GM21529 (cell line): Measurements from ENCODE around the gene CSF2RB.

Experiments
- ATAC-seq: cut with Tn5 transposase; IDR thresholded peaks from one replicate; pipeline ENCODE4 v1.9.1; 2021; ENCODE audit not compliant: unreplicated experiment

Gene CSF2RB

DNA sequence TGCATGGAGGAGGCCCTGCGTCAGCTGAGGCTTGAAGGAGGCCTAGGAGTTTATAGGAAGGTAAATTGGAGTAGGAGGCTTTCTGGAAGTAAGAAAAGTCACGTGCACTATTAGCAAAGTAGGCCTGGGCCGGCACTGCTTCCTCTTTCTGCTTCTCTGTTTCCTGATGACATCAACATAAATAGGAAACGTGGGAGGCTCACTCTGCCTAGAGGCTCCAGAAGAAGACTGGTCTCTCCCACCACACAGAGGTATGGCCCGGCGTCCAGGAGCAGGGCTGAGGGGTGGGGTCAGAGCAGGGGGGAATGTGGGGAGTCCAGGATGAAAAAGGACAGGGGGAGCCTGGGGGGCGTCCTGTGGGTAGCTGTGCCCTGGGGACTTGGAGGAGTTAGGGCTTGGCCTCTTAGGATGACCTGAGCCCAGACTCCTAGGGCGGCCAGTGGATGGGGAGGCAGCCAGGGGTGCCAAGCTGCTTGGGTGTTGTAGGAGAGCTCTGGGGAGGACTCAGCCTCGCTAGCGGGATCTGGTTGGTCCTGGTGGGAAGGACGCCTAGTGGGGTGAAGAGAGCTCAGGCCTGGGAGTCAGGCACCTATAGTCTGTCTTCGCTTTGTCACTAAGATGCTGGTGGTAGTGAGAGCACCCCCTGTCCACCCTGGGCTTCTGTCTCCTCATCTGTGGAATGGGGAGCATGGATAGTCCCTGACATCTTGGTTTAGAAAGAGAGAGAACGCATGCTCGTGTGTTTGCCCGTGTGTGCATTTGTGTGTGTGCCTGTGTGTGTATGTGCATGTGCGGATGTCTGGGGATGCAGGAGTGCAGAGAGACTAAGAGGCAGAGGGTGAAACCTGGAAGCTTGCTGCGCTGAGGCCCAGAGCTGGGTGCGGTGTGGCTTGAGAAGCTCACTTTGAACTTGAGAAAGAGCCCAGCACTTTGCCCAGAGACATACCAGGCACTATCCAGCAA lies at the start of gene CSF2RB:
CSF2RB (plus strand) TSS at position 202 of the 963 bp plus-strand sequence. CDS start 8,580 bp downstream, outside the sequence.
- no peak for ATAC-seq

DNA sequence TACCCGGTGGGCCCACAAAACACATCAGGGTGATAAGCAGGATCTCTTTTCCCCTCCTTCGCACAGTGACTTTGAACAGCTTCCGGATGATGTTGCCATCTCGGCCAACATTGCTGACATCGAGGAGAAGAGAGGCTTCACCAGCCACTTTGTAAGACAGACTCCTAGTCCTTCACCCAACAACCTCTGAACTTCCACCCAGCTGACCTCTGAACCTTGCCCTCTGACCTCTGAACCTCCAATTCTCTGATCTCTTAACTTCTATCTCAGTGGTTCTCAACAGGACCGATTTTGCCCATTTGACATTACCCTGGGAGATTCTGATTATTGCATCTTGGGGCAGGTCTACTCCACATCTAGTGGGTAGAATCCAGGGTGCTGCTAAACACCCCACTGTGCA lies 49.4 kb upstream of the CSF2RB start:
- no peak for ATAC-seq

DNA sequence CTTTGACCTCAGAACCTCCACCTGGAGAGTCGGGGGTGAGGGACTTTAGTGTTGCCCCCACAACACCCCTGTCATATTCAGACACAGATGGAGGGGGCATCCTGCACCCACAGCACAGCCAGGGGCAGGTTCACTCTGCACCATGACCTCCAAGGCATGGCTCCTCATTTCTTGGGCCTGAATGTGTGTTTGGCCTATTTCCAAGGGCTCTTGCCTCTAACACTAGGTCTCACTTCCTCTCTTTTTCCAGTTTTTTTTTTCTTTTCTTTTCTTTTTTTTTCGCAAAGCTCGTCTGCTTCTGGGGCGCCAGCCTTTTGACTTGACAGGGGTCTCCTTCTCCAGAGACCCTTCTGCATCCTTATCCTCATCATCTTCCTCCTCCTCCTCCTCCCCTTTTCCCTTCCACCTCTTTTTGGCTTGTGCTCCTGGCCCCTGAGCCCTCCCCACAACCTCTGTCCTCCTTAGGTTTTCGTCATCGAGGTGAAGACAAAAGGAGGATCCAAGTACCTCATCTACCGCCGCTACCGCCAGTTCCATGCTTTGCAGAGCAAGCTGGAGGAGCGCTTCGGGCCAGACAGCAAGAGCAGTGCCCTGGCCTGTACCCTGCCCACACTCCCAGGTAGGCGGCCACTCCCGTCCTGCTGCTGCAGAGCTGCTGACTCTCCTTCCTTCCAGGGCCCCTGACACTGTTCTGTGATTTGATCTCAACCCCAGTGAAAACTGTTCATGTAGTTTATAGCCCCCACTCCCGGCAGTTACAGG lies 48.8 kb upstream of the CSF2RB start:
- no peak for ATAC-seq

DNA sequence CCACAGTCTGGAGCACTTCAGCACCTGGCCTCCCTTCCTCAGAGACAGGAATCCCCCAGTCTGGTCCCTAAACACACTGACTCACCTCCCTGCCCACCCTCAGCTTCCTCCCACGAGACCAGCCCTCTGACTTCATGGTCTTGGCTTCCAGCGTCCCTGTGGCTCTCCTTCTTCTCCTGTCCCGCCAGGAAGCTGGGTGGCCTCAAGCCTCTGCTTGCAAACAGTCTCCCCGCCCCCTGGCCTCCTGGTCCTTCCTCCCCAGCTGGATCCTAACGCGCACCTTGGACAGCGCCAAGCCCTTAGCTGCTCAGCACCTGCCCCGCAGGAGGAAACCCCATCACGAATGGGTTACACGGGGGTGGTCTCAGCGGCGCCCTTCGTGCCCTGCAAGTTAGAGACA lies 48.1 kb upstream of the CSF2RB start:
- ATAC-seq: no peak

DNA sequence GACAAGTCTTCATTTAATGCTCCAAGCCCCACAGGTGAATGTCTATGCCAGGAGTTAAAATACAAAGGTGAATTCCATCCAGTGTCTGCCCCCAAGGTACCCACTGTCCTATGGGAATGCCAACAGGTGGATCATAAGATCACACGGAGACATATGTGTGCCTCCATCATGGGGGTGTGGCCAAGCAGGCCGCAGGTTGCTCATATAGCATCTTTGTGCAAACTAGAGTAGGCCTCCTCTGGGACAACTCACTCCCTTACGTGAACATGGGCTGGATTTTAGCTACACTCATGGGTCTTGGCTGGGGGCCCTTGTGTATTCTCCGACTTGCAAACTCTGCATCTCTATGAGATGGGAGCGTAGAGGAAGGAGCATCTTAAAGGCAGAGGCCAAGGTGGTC lies 45.7 kb upstream of the CSF2RB start:
- ATAC-seq: no peak

DNA sequence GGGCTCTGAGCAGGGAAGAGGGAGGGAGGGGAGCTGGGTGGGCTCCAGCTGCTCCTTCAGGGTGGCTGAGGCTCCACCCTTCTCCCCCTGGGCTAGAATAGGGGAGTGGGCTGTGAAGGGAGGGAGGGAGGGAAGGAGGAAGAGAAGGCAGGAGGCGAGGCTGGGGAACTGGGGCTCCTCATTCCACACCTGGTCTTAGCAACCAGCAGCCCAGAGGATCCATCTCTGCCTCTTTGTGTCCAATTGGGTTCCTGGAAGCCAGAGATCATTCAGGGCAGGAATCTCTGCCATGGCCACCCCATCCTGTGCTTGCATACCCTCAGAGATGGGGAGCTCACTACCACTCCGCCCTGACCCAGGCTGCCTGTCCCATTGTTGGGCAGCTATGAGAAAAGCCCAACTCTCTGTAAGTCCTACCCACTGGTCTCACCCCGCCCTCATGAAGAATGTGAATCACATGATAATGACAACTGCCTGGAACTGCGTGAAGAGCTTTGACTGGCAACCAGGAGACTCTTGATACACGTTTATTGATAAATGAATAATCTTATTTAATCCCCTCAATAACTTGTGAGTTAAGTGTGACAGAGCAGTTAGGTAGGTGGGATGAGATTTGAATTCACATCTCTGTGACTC lies 44.8 kb upstream of the CSF2RB start:
- ATAC-seq: no peak

DNA sequence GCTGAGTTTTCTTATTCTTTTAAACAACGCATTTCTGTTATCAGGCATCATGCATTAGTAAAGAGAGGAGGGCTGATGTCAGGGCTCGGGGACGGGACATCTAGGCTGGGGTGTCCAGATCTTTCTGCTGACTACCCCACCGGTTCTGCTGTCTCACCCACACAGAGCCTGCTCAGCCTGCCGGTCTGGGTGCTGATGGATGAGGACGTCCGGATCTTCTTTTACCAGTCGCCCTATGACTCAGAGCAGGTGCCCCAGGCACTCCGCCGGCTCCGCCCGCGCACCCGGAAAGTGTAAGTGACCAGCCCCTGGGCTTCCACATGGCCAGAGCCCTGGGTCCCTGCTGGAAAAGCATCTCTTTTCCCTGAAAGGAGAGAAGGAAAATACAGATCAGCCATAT lies 43.2 kb upstream of the CSF2RB start:
- ATAC-seq: no peak

DNA sequence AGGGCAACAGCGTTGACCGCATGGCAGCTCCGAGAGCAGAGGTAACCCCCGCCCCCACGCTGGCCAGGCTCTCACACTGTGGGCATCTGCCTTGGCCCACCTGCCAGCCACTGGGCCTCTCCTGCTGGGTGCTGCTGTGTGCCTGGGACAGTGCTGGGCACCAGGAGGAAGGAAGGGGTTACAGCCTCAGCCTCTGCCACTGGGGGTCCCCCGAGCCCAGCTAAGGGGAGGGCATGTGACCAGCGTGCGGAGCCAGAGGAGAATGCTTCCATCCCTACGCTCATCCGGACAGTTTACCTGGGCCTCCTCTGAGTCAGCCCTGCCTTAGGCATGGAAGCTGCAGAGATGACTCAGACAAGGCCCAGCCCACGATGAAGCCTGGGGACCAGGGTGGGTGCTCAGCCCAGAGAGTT lies 41.8 kb upstream of the CSF2RB start:
- no peak for ATAC-seq

DNA sequence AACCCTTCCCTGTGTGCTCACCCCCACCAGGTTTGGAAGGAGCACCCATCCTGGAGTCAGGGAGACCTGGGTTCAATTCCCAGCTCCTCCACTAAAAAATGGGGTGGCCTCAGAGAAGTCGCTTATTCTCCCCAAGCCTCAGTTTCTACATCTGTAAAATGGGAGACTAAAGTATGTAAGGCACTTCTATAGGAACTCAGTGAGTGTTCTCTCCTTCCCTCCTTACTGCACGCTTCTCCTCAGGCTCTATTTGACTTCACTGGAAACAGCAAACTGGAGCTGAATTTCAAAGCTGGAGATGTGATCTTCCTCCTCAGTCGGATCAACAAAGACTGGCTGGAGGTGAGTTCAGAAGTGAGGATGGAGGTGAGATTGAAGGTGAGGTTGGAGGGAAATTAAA lies 41.3 kb upstream of the CSF2RB start:
- ATAC-seq: no peak

DNA sequence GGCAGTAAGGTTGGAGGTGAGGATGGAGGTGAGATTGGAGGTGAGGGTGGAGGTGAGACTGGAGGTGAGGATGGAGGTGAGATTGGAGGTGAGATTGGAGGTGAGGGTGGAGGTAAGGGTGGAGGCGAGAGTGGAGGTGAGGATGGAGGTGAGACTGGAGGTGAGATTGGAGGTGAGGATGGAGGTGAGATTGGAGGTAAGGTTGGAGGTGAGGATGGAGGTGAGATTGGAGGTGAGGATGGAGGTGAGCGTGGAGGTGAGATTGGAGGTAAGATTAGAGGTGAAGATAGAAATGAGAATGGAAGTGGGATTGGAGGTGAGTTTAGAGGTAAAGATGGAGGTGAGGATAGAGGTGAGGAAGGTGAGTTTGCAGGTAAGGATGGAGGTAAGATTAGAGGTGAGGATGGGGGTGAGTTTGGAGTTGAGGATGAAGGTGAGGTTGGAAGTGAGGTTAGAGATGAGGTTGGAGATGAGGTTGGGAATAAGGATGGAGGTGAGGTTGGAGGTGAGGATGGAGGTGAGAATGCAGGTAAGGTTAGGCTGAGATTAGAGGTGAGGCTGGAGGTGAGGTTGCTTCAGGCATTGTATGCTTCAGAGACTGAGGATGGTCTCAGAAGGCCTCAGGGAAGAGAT lies 40.4 kb upstream of the CSF2RB start:
- ATAC-seq: no peak

DNA sequence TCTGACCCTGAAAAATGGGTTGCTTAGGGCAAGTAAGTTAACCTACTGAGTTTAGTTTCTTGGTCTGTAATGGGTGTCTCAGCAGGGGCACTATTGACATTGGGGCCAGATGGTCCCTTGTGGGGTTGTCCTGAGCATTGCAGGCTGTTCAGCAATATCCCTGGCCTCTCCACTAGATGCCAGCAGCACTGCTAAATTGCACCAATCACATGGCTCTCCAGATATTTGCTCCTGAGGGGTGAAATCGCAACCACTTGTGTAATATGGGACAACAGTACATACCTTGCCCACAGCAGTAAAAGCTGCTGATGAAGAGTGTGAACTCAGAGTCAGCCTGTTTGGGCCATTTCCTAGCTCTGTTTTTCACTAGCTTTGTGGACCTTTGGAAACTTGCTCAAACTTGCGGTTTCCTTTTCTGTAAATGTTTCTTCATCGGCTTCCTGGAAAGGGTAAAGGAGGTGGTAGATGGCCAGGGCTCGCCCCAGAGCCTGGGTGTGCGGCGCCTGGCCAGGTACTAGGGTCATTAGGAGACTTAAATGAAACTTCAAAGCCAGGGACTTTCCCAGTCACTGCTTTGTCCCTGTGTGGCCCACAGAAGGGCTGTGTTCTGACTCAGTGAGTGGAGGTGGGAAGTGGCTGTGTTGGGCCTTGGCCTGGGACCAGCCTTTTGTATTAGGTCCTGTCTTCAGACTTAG lies 39.7 kb upstream of the CSF2RB start:
- ATAC-seq: peak; percentile 79

DNA sequence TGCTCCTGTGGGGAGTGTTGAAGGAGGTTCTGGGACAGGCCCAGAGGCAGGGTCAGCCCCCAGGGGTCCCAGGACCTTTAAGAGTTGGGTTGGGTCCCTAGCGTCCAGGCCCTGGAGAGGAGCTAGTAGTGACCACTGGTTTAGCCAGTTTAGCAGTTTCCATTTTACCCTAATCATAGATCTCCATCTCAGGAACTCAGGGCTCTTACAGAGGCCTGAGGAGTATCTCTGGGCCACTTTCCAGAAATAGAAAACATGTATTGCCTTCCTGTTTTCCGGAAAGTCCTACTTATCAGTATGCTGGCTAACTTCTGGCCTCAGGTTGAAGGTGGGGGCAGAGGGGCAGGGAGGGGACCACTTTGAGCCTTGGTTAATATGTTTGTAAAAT lies 39.1 kb upstream of the CSF2RB start:
- no peak for ATAC-seq

DNA sequence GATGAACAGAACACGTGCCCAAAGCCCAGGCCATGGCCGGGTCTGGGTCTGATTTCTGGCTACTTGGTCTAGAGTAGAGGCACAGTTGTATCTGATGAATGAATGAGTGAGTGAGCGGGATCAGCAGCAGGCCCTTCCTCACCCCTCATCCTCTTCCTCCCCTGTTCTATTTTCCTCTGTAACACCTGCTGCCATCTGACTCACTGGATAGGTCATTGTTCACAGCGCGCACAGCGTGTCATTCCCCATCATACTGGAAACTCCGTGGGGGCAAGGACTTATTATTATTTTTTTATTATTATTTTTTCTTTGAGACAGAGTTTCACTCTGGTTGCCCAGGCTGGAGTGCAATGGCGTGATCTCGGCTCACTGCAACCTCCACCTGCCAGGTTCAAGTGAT lies 38.7 kb upstream of the CSF2RB start:
- no peak for ATAC-seq

DNA sequence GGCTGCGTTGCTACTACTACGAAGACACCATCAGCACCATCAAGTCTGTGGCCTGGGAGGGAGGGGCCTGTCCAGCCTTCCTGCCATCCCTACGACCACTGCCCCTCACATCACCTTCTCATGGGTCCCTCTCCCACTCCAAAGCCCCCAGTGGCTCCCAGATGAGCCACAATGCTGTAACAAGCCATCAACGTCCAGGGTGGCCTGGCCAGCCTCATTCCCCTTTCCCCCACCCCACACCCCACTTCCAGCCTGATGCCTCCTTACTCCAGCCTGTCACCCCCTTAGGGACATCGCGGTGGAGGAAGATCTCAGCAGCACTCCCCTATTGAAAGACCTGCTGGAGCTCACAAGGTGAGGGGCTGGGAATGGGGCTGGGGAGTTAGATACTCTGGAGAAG lies 37.7 kb upstream of the CSF2RB start:
- no peak for ATAC-seq

DNA sequence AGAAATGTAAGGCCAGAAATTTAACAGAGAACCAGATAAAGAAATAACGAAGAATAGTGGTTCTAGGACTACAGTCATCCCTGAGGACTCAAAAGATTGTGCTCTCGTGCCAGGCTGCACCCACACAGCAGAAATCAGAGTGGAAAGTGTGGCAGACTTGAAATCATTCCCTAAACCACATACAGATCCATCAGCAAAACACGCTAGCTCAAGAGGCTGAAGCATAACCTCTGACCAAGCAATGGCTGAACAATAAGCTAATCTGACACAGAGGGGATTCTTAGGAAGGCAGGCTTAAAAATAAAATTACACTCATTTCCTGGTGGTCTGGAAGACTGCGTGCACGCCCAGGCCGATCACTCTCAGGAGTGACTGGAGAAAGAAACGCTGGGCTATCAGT lies 33.7 kb upstream of the CSF2RB start:
- ATAC-seq: no peak

DNA sequence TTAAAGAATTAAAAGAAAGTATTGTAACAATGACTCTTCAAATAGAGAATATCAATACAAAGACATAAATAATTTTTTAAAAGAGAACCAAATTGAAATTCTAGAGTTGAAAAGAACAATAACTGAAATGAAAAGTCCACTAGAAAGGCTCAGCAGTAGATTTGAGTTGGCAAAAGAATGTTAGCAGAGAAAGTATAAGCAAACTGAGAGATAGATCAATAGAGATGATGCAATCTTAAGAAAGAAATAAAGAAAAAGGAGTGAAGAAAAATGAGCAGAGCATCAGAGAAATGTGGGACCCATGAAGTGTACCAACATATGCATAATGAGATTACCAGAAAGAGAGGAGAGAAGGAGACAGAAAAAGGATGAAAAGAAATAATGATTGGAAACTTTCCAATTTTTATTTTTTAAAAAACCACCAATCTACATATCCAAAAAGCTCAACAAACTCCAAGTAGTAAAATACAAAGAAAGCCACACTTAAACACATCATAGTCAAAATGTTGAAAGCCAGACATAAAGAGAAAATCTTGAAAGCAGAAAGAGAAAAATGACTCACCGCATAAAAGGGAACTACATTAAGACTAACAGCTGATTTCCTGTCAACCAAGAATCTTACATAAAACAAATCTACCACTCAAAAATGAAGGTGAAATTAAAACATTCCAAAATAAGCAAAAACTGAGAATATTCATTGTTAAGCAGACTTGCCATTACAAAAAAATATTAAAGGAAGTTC lies 31.8 kb upstream of the CSF2RB start:
- ATAC-seq: no peak

DNA sequence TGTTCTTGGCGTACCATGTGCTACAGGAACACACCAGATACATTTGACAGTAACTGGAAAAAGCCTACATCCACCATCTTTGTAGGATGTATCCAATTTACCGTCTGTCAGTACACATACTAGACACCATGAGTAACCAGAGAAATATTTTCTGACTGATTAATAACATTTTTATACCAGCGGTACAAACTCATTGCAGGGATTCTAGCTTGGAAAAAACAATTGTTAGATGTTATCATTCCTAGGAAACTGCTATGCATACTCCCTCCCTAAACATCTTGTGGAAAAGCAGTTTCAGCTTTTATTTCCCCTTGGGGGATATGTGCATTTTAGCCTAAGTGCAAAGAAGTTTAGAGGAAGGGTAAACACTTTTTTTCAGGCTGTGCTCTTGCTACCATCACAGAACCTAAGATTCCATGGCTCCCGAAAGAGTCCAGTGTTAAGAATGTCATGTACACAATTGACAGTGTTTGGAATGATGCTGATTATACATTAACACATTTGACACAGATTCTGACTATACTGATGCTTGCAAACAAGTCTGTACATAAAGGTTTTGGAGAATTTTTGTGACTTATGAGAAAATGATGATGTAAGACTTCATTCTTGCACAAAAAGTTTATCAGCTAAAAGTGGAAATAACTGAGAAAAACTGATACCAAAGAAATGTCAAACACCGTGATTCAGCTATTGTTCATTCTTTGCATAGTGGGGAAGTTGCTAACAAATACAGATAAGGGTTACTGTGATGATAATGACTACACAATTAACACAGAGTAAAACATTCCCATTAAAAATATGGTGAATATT lies 28.9 kb upstream of the CSF2RB start:
- ATAC-seq: no peak

DNA sequence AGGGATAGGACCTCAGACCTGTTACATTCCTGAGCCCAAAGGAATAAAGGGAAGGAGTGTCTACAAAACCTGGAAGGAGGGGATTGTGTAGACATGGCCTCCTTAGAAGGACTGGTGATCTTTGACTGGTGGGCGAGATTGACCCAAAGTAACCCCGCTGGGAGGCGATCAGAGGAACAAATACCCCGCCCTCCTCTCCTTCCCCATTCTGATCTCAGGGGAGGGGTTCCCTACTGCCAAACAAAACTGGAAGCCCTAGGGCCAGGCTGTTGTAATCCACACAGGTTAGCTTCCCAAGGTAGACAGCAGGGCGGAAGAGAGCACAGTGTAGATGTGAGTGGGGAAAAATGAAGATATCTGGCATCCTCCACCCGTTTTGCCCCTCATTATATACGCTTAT lies 28.0 kb upstream of the CSF2RB start:
- ATAC-seq: no peak

DNA sequence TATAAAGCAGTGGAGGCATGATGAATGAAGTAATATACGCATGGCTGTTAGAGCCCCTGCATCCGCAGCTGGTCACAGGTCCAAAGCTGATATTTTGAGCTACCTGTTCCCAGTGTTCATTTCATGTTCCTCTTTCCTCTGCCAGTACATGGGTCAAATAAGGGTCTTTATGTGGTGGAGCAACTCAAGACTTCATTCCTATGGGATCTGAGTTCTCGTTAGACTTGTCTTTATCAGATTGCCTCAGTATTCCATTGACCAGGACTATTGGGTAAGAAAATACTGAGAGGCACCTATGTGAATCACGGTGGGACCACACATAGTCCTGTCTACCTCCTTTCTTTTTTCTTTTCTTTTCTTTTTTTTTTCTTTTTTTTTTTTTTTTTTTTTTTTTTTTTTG lies 27.4 kb upstream of the CSF2RB start:
- ATAC-seq: no peak
